SK-N-SH (cell line): Measurements from ENCODE around the gene ZNF521. TPM values are rescaled to one million over a fixed set of nuclear protein-coding genes. Genes with fewer than 3 reads are reported as not detected.

ENCODE experiments used
- CTCF ChIA-PET: fragments of 300-600, 350-600 bp; formaldehyde crosslinking; extraction: SDS; loops from one replicate; lab custom pipeline; 2021; lab: Yijun Ruan, JAX
- POLR2A ChIA-PET: fragments of 350-600 bp; sonication (Branson Sonifier 250); formaldehyde crosslinking; extraction: SDS; loops from one replicate; lab custom pipeline; 2020; ENCODE audit warnings: antibody characterized with exemption, inconsistent platforms; lab: Yijun Ruan, JAX
- DNase-seq: peaks from one replicate; pipeline ENCODE4 v3.0.0; 2012
- H2AFZ ChIP-seq: fragments of 200-600 bp; sonication (generic); 2 replicates; pipeline ENCODE4 v1.8.1; 2016; ENCODE audit warnings: antibody characterized with exemption, mild to moderate bottlenecking, low read depth
- H3F3A ChIP-seq: fragments of 200-600 bp; sonication (generic); replicated peaks from 2 replicates; pipeline ENCODE3; 2016; ENCODE audit warnings: antibody characterized with exemption, mild to moderate bottlenecking; ENCODE audit not compliant: insufficient read depth
- H3K27ac ChIP-seq, 2 experiments: fragments of 200-500 bp in 1 of 2; fragments of 200-600 bp in 1 of 2; sonication (Bioruptor generic) in 1 of 2; sonication (generic), shearing (Covaris generic) in 1 of 2; 2 replicates each; pipeline versions ENCODE4 v1.5.1 to v1.6.1; 2014 to 2016; ENCODE audit warnings: low read depth in 2 of 2, inconsistent platforms in 1 of 2, low read length in 1 of 2, mild to moderate bottlenecking in 1 of 2, mixed read lengths in 1 of 2
- H3K27me3 ChIP-seq: fragments of 200-600 bp; sonication (generic), shearing (Covaris generic); 2 replicates; pipeline ENCODE4 v1.6.1; 2016; ENCODE audit warnings: mixed run types; ENCODE audit not compliant: insufficient read depth
- H3K36me3 ChIP-seq, 2 experiments: fragments of 200-500 bp in 1 of 2; fragments of 200-600 bp in 1 of 2; sonication (Bioruptor generic) in 1 of 2; sonication (generic) in 1 of 2; replicated peaks in 1 of 2; 2 replicates each; pipeline versions ENCODE3 to v1.5.1; 2014 to 2016; ENCODE audit warnings: low read length in 1 of 2, mild to moderate bottlenecking in 1 of 2; ENCODE audit not compliant: insufficient read depth in 2 of 2, control insufficient read depth in 1 of 2
- H3K4me1 ChIP-seq, 2 experiments: fragments of 200-500 bp in 1 of 2; fragments of 200-600 bp in 1 of 2; sonication (Bioruptor generic) in 1 of 2; sonication (generic), shearing (Covaris generic) in 1 of 2; 2 replicates each; pipeline versions ENCODE4 v1.5.1 to v1.6.1; 2014 to 2016; ENCODE audit warnings: low read depth in 1 of 2, low read length in 1 of 2, mixed run types in 1 of 2; ENCODE audit not compliant: insufficient read depth in 2 of 2, control insufficient read depth in 1 of 2
- H3K4me2 ChIP-seq: fragments of 200-600 bp; sonication (generic), shearing (Covaris generic); 2 replicates; pipeline ENCODE4 v1.6.1; 2017; ENCODE audit warnings: mixed run types
- H3K4me3 ChIP-seq, 2 experiments: fragments of 200-500 bp in 1 of 2; fragments of 200-600 bp in 1 of 2; sonication (Bioruptor generic) in 1 of 2; sonication (generic), shearing (Covaris generic) in 1 of 2; 2 replicates each; pipeline versions ENCODE4 v1.5.1 to v1.8.1; 2014 to 2016; ENCODE audit warnings: low read depth in 2 of 2, inconsistent platforms in 1 of 2, low read length in 1 of 2, mild to moderate bottlenecking in 1 of 2, mixed read lengths in 1 of 2, moderate library complexity in 1 of 2
- H3K79me2 ChIP-seq: fragments of 200-600 bp; sonication (generic); 2 replicates; pipeline ENCODE4 v1.8.1; 2017; ENCODE audit warnings: mild to moderate bottlenecking; ENCODE audit not compliant: insufficient read depth
- H3K9ac ChIP-seq: fragments of 200-600 bp; sonication (generic); 2 replicates; pipeline ENCODE4 v1.6.1; 2017; ENCODE audit warnings: mixed run types
- H3K9me2 ChIP-seq: fragments of 200-600 bp; sonication (generic); 2 replicates; pipeline ENCODE4 v1.6.1; 2017; ENCODE audit warnings: mixed run types
- H3K9me3 ChIP-seq: fragments of 200-600 bp; sonication (generic); 2 replicates; pipeline ENCODE4 v1.6.1; 2017; ENCODE audit warnings: mixed run types, mild to moderate bottlenecking, moderate library complexity
- H4K20me1 ChIP-seq: fragments of 200-600 bp; sonication (generic); 2 replicates; pipeline ENCODE4 v1.6.1; 2017; ENCODE audit warnings: mild to moderate bottlenecking, mixed run types; ENCODE audit not compliant: insufficient read depth
- CTCF ChIP-seq: fragments of 200-600 bp; sonication (generic); IDR thresholded peaks from 2 replicates; pipeline ENCODE4 v1.6.1; 2017; ENCODE audit warnings: antibody characterized with exemption, mild to moderate bottlenecking, moderate library complexity
- ELF1 ChIP-seq: IDR thresholded peaks from 2 replicates; pipeline ENCODE4 v1.4.0; 2012
- FOSL2 ChIP-seq: IDR thresholded peaks from 2 replicates; pipeline ENCODE4 v1.4.0; 2012; ENCODE audit warnings: low read depth, mild to moderate bottlenecking, moderate library complexity, borderline replicate concordance
- FOXJ3 ChIP-seq: sonication (generic); formaldehyde crosslinking; IDR thresholded peaks from 2 replicates; pipeline ENCODE4 v1.5.1; 2020; ENCODE audit warnings: mild to moderate bottlenecking, missing genetic modification reagents
- GABPA ChIP-seq: IDR thresholded peaks from 2 replicates; pipeline ENCODE4 v1.4.0; 2012; ENCODE audit warnings: low read depth, mild to moderate bottlenecking
- GATA2 ChIP-seq: sonication (generic); formaldehyde crosslinking; IDR thresholded peaks from 2 replicates; pipeline ENCODE4 v1.5.0; 2020; ENCODE audit warnings: mild to moderate bottlenecking, missing genetic modification reagents
- IRF3 ChIP-seq: fragments of 150-350 bp; IDR thresholded peaks from 2 replicates; pipeline ENCODE4 v1.6.1; 2016; ENCODE audit warnings: mild to moderate bottlenecking, low read depth, low read length
- MXI1 ChIP-seq: IDR thresholded peaks from 2 replicates; pipeline ENCODE4 v1.6.1; 2012; ENCODE audit warnings: mild to moderate bottlenecking, low read depth, low read length, improper control_type of control experiment
- NRF1 ChIP-seq: IDR thresholded peaks from 2 replicates; pipeline ENCODE4 v1.6.1; 2012; ENCODE audit warnings: low read depth, mild to moderate bottlenecking, low read length
- POLR2AphosphoS5 ChIP-seq: IDR thresholded peaks from 2 replicates; pipeline ENCODE4 v1.6.1; 2012; ENCODE audit warnings: low read depth, low read length
- REST ChIP-seq: IDR thresholded peaks from 2 replicates; pipeline ENCODE4 v1.6.1; 2012; ENCODE audit warnings: mild to moderate bottlenecking, low read depth, low read length, moderate library complexity
- RFX5 ChIP-seq: IDR thresholded peaks from 2 replicates; pipeline ENCODE4 v1.6.1; 2012; ENCODE audit warnings: mild to moderate bottlenecking, improper control_type of control experiment, low read length
- RXRA ChIP-seq: IDR thresholded peaks from 2 replicates; pipeline ENCODE4 v1.4.0; 2012; ENCODE audit warnings: low read depth, mild to moderate bottlenecking, borderline replicate concordance
- SIN3A ChIP-seq: IDR thresholded peaks from 2 replicates; pipeline ENCODE4 v1.6.1; 2012; ENCODE audit warnings: low read depth, mild to moderate bottlenecking, low read length, moderate library complexity, borderline replicate concordance
- SMC3 ChIP-seq: IDR thresholded peaks from 2 replicates; pipeline ENCODE4 v1.6.1; 2012; ENCODE audit warnings: low read depth, low read length, improper control_type of control experiment
- TCF12 ChIP-seq: IDR thresholded peaks from 2 replicates; pipeline ENCODE4 v1.4.0; 2012
- TEAD4 ChIP-seq: IDR thresholded peaks from 2 replicates; pipeline ENCODE4 v1.4.0; 2012; ENCODE audit warnings: mild to moderate bottlenecking, borderline replicate concordance; ENCODE audit not compliant: insufficient read depth
- USF2 ChIP-seq: fragments of 150-350 bp; IDR thresholded peaks from 2 replicates; pipeline ENCODE4 v1.6.1; 2017; ENCODE audit warnings: antibody characterized with exemption, low read length, low read depth, borderline replicate concordance
- WGBS: methylation state at CpG from one replicate; pipeline ENCODE4 v1.1.6; 2017; ENCODE audit warnings: low lambda C conversion rate; 5-methylcytosine and 5-hydroxymethylcytosine counted together
- polyA plus RNA-seq, 3 experiments: library from polyadenylated mRNA; depleted of rRNA; stranded (reverse); fragments of >200 nt; gene quantifications; 2 replicates each; pipeline ENCODE4 v1.2.3, GENCODE V29; 2012

Gene ZNF521
- polyA plus RNA-seq, 1 of the 3 experiments (the other 2 are of a cell fraction): 14.1 TPM

GRCh38 chr18:25283781-25284180 is 68.2 kb downstream of the ZNF521 start:
- Histone ChIP-seq H3K27ac (no peak overlapping the region), H3K9me3 (no peaks in the 10 kb centered on the region), H3K4me3 (no peak overlapping the region), H3F3A (peaks cover 7% of the 10 kb centered on the region), H3K4me1 (peaks cover 7 to 27% of the 10 kb centered on the region in 2 experiments; a peak in 3 of 4 replicates), H3K27me3 (no peaks in the 10 kb centered on the region), H3K9me2 (no peaks in the 10 kb centered on the region), H3K79me2 (no peaks in the 10 kb centered on the region), H4K20me1 (no peaks in the 10 kb centered on the region), H2AFZ (no peak overlapping the region), H3K4me2 (no peak overlapping the region), H3K36me3 (no peaks in the 10 kb centered on the region), H3K9ac (no peak overlapping the region)
- no peak for DNase-seq
- no peak for TF ChIP-seq FOXJ3 (CRISPR knock-in tag)
- TF ChIP-seq RXRA: no peak
- TF ChIP-seq NRF1: no peak
- TF ChIP-seq MXI1: no peak
- no peak for TF ChIP-seq TCF12
- no peak for TF ChIP-seq FOSL2
- TF ChIP-seq TEAD4: no peak
- no peak for TF ChIP-seq USF2
- no peak for TF ChIP-seq RFX5
- no peak for TF ChIP-seq REST
- TF ChIP-seq GATA2 (CRISPR knock-in tag): no peak
- no peak for TF ChIP-seq ELF1
- WGBS: 78% methylated on average over 2 of the region's 2 CpGs
- ChIA-PET POLR2A (no interaction called here), CTCF (interaction anchor here (0.6 to 1.4 kb wide), 6 partner anchors 9 to 694 kb away, joined by 3 to 4 read pairs (median 3); no protein-coding TSS in a partner anchor)

GRCh38 chr18:25282896-25283703 is 68.9 kb downstream of the ZNF521 start:
- Histone ChIP-seq H3K9me2 (no peaks in the 10 kb centered on the region), H3K9me3 (no peaks in the 10 kb centered on the region), H3K4me3 (no peak overlapping the region), H3K4me2 (no peak overlapping the region), H3K9ac (no peak overlapping the region), H3K79me2 (no peaks in the 10 kb centered on the region), H3K4me1 (peaks cover under 1 to 26% of the 10 kb centered on the region in 2 experiments; a peak in 3 of 4 replicates), H4K20me1 (no peaks in the 10 kb centered on the region), H3K27ac (no peak overlapping the region), H3F3A (peaks cover under 1% of the 10 kb centered on the region), H2AFZ (no peak overlapping the region), H3K27me3 (no peaks in the 10 kb centered on the region), H3K36me3 (no peaks in the 10 kb centered on the region)
- WGBS: 79% methylated on average over 4 of the region's 4 CpGs
- ChIA-PET POLR2A (no interaction called here), CTCF (interaction anchor here (0.6 to 1.4 kb wide), 7 partner anchors 10 to 695 kb away, joined by 3 to 4 read pairs (median 3); no protein-coding TSS in a partner anchor)
- no peak for DNase-seq
- TF ChIP-seq USF2 (no peak), TCF12 (no peak), NRF1 (no peak), SMC3 (no peak), GABPA (no peak), POLR2AphosphoS5 (no peak), CTCF (no peak), IRF3 (no peak), SIN3A (no peak), FOXJ3 (CRISPR knock-in tag) (no peak)
